Hematopoietic multipotent progenitor cell treated with erythropoietin and hydrocortisone succinate and interleukin-3 and kit ligand, for 8 days (in vitro differentiated cells): Measurements from ENCODE around the gene KCNJ12.
A peak's percentile ranks its signal among the peaks of the same experiment; 100 is the strongest.
"Not testable (repeated sequence)": the region's sequence is repeated elsewhere in the genome, so short reads cannot be mapped to it uniquely, and the experiment has no call there.

Source experiments
- DNase-seq: peaks from one replicate; pipeline ENCODE4 v3.0.0-alpha.2; 2015

The KCNJ12 gene

GRCh38 chr17:21425321-21425720 is 49.2 kb downstream of the KCNJ12 start:
- no peak for DNase-seq

GRCh38 chr17:21425736-21426135 is 49.6 kb downstream of the KCNJ12 start:
- DNase-seq = no peak

GRCh38 chr17:21426246-21426645 is 50.1 kb downstream of the KCNJ12 start:
- not testable (repeated sequence) for DNase-seq

GRCh38 chr17:21426876-21427275 is 50.7 kb downstream of the KCNJ12 start:
- not testable (repeated sequence) for DNase-seq

- DNase-seq = not testable (repeated sequence)
These were observed 51.6 kb downstream of the KCNJ12 start for GRCh38 chr17:21427727-21428126.

- not testable (repeated sequence) for DNase-seq
These were observed 52.7 kb downstream of the KCNJ12 start for GRCh38 chr17:21428752-21429424.

GRCh38 chr17:21429921-21430628 is 53.9 kb downstream of the KCNJ12 start:
- not testable (repeated sequence) for DNase-seq

GRCh38 chr17:21433971-21434370 is 57.8 kb downstream of the KCNJ12 start:
- not testable (repeated sequence) for DNase-seq

GRCh38 chr17:21434976-21435375 is 58.8 kb downstream of the KCNJ12 start:
- DNase-seq = not testable (repeated sequence)

- not testable (repeated sequence) for DNase-seq
These were observed 60.3 kb downstream of the KCNJ12 start for GRCh38 chr17:21436481-21436880.

- not testable (repeated sequence) for DNase-seq
These were observed 61.0 kb downstream of the KCNJ12 start for GRCh38 chr17:21436883-21437836.

GRCh38 chr17:21438316-21439014 is 62.3 kb downstream of the KCNJ12 start:
- DNase-seq = not testable (repeated sequence)

- not testable (repeated sequence) for DNase-seq
These were observed 62.8 kb downstream of the KCNJ12 start for GRCh38 chr17:21439015-21439336.

GRCh38 chr17:21445091-21445650 is 69.0 kb downstream of the KCNJ12 start:
- no peak for DNase-seq

- not testable (repeated sequence) for DNase-seq
These were observed 71.4 kb downstream of the KCNJ12 start for GRCh38 chr17:21447552-21447951.

- DNase-seq = not testable (repeated sequence)
These were observed 73.7 kb downstream of the KCNJ12 start for GRCh38 chr17:21449891-21450290.

GRCh38 chr17:21451975-21452374 is 75.8 kb downstream of the KCNJ12 start:
- DNase-seq = no peak

GRCh38 chr17:21452377-21453143 is 76.4 kb downstream of the KCNJ12 start:
- DNase-seq = peak; percentile 84

GRCh38 chr17:21453144-21453898 is 77.2 kb downstream of the KCNJ12 start:
- DNase-seq = no peak

- DNase-seq = not testable (repeated sequence)
These were observed 77.8 kb downstream of the KCNJ12 start for GRCh38 chr17:21454006-21454405.

GRCh38 chr17:21454441-21454840 is 78.3 kb downstream of the KCNJ12 start:
- no peak for DNase-seq
